GM21786 (cell line): ENCODE results near the gene INTS6.
A peak's percentile ranks its signal among the peaks of the same experiment; 100 is the strongest.

Experiments
- ATAC-seq: cut with Tn5 transposase; IDR thresholded peaks from one replicate; pipeline ENCODE4 v1.9.1; 2021; ENCODE audit not compliant: unreplicated experiment

INTS6 gene

GRCh38 chr13:51452361-51453206 lies at the start of gene INTS6:
INTS6 (minus strand) TSS chr13:51453036; CDS start chr13:51452525, 511 bp downstream.
- ATAC-seq, result peak; percentile 71

DNA sequence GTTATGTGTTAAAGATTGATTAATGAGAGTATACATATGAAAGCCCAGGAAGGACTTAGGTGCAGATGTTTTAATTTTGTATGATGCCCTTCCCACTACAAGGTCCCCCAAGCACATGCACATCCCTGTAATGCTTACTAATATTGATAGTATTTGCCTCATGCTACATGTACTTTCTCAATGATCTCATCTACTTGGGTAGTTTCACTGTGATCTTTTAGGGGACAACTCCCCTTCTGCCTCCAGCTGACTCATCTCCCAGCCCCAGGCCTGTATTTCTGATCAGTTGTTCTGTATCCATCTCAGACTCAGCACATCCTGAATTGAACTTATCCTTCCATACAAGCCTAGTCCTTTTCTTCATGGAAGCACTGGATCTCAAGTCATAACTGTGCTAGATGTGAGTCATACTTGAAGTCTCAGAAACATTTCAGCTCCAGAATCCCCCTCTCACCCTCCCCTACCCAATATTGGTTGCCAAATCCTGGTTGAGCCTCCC lies 49.4 kb upstream of the INTS6 start:
- peak; percentile 98 for ATAC-seq

DNA sequence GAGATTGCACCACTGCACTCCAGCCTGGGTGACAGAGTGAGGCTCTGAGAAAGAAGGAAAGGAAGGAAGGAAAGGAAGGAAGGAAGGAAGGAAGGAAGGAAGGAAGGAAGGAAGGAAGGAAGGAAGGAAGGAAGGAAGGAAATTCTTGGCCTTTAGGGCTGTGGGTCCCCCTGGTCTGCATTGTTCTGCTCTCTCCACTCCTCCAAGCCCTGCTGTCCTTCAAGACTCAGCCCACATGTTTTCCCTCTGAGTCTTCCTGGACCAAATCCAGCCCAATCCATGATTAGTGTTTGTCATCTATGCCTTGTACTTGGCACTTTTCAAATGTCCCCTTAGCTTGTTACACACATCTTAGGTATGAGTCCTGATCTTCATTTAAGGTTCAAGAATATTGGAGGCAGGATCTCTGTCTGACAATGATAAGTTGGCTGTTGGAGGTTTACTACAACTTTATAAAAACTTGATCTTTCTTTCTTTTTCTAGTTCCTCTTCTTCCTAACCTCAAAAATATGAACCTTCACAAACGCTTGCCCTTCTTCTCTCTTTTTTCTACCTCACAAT lies 48.8 kb upstream of the INTS6 start:
- peak; percentile 34 for ATAC-seq

DNA sequence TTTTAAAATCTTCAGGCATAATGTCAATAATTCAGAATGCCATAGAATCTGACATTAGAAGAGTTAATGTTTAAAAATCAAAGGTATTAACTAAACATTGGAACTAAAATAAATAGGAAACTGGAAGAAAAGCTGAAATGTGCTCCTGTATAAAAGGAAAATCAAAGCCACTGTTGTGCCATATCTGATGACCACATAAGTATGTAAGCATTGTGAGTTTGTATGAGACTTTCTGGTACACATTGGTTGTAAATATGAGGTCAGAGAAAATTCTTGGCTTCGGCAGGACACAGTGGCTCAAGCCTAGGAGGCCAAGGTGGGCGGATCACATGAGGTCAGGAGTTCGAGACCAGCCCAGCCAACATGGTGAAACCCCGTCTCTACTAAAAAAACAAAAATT lies 48.3 kb upstream of the INTS6 start:
- ATAC-seq, result no peak

- no peak for ATAC-seq
Observed at GRCh38 chr13:51500687-51501086, 47.9 kb upstream of the INTS6 start.

DNA sequence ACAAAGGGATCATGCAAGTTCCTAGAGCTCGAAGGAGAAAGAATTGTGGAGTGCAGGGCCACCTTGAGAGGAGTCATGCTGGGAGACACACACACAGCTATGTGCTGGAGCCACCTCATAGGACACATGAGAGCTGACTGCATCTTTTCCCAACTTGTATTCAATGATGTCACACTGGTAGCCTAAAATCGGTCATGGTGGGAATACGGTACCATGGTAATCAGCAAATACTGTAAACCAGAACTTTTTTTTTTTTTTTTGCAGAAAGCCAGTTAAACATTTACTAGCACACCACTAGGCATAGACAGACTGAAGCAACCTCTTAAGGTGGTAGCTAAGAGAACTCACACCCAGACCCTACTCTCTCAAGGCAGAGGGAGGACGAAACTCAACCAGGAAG lies 47.0 kb upstream of the INTS6 start:
- ATAC-seq, result no peak

- ATAC-seq, result no peak
Observed at GRCh38 chr13:51495316-51495715, 42.5 kb upstream of the INTS6 start.

- ATAC-seq, result no peak
Observed at GRCh38 chr13:51494156-51494555, 41.3 kb upstream of the INTS6 start.

DNA sequence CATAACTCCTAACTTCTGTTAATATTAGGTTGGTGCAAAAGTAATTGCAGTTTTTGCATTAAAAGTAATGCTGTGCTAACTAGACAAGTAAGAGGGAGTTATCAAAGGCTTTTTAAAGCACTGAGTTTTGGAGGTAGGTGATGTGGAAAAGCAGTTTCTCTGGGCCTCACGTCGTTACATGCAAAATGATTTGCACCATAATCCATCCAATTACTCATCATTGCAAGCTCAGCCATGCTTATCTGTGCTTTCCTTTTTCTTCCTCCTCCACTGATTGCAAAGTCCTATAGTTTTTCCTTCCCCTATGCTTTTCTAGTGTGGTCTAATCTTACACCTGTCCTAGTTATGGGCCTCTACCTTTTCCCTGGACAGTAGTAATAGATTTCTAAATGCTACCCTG lies 35.4 kb upstream of the INTS6 start:
- ATAC-seq, result no peak

- no peak for ATAC-seq
Observed at GRCh38 chr13:51481656-51482055, 28.8 kb upstream of the INTS6 start.

GRCh38 chr13:51479199-51479523 lies 26.3 kb upstream of the INTS6 start:
- ATAC-seq, result no peak

GRCh38 chr13:51478418-51479198 lies 25.8 kb upstream of the INTS6 start:
- ATAC-seq, result no peak

DNA sequence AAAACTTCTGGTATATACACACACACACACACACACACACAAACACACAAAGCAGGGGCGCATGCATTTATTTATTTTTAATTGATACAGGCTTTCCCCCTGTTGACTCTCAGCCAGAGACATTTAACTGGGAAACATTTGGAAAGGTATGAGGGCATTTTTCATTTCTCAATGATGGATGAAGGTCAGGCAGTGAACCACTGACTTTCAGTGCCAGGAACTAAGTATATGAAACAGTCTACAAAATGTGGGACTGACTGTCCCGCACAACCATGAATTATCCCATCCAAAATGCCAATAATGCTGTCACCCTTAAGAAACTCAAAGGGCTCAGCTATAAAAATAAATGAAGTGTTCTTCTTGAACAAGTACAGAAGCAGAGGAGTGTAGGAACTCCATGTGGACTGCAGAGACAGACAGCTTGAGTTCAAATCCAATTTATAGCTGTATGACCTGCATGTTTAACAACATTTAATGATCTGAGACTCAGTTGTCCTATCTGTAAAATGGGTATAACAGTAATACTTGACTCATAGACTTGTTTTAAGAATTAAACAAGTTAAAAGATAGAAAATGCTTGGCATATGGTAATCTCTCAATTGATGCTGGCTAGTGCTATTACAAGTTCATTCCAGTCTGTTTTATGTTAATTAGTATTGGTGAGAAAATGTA lies 25.0 kb upstream of the INTS6 start:
- ATAC-seq, result no peak

DNA sequence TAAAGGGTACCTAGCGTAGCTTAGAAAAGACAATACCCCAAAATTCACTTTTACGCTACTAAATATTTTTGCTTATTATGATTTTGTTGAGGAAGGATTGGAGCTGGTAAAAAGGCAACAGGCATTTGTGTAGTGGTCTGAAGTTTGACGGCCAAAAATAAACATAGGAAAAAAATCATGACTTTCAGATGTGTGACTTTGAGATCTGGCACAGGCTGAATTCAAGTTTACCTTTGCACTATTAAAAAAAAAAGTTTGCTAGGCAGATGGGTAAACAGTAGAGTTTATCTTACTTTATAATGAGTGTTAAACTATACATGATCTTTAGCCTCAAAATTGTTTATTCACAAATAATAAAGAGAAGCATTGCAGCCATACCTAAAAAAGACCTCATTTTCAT lies 24.3 kb upstream of the INTS6 start:
- ATAC-seq, result no peak

- ATAC-seq, result no peak
Observed at GRCh38 chr13:51475727-51476501, 23.1 kb upstream of the INTS6 start.

DNA sequence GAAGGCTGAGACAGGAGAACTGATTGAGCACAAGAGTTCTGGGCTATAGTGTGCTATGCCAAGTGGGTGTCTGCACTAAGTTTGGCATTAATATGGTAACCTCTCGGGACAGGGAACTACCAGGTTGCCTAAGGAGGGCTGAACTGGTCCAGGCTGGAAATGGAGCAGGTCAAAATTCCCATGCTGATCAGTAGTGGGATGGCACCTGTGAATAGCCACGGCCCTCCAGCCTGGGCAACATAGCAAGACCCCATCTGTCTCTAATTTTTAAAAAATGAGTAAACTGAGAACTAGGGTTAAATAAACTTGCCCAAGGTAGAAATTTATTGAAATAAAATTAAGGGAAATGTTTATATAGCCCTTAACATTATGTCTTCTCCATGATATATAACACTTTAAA lies 17.0 kb upstream of the INTS6 start:
- no peak for ATAC-seq

GRCh38 chr13:51467730-51468129 lies 14.9 kb upstream of the INTS6 start:
- no peak for ATAC-seq

DNA sequence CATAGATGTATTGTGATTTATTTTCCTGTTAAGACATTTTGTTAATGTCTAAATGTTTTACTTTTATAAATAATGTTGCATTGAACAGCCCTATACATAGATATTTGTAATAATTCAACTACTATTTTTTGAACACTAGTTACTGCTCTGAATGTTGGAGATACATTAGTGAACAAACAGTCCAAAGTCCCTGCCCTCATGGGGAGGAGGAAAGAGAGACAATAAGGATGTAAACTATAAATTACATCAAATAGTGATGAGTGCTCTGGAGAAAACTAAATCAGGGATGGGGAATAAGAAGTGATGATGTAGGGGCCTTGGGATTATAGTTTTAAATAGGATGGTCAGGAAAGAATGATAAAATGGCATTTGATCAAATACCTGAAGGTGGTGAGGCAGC lies 12.3 kb upstream of the INTS6 start:
- no peak for ATAC-seq

GRCh38 chr13:51457086-51457815 lies 4.4 kb upstream of the INTS6 start:
- ATAC-seq, result no peak

DNA sequence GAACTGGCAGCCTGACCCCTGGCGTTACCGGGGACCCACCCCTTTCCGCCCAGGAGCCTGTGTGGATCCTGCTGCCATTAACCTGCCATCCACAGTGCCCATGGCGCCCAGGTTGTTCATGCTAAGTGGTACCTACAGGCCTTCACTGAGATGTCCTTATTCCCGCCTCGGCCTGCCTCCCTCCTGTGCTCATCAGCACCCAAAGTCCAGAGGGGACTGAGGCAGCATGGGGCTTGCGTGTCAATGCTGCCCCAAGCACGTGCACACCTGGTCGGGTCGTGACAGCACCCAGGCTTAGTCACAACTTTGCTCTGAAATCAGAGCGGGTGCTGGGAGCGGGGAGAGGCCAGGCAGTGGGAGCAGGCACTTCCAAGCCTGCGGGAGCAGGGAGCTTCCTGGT lies 3.7 kb upstream of the INTS6 start:
- ATAC-seq, result no peak
